ENCODE data around the gene P4HB. TPM values are rescaled to one million over a fixed set of nuclear protein-coding genes. Genes with fewer than 3 reads are reported as not detected.

P4HB gene
- total and polyA plus RNA-seq, 2 donors (not counting 1 experiment from before 2014, with no cell fraction given) = 109 to 1,034 TPM

DNA sequence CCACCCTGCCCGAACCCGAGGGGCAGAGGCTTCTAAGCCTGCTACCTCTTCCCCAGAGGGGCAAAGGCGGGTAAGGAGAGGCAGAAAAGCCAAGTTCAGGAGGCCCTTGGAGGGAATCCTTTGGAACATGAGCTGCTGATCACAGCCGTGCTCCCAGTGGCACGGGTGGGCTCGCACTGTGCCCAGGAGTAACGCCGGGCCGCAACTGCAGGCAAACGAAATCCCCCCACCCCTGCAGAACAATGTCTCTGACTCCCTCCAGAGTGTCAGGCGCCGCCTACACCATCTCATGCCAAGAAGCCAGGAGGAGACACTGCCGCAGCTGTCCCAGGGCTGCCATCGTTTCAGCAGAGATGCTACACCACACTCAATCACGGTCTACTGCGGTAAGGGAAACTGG lies 8.9 kb downstream of the P4HB start:
- Histone ChIP-seq H3K4me2 (ENCODE audit: extremely low read depth, insufficient read depth, low read length) (no peak overlapping the region), H3K4me1 (ENCODE audit: control insufficient read depth, extremely low read depth, insufficient read depth, low read length) (peaks cover 5% of the 10 kb centered on the region), H3K27me3 (ENCODE audit: control insufficient read depth, insufficient read depth, low read length) (no peaks in the 10 kb centered on the region), H4K20me1 (ENCODE audit: control insufficient read depth, extremely low read depth, insufficient read depth, low read length) (no peaks in the 10 kb centered on the region), H3K36me3 (ENCODE audit: control insufficient read depth, insufficient read depth, low read length) (peaks cover 42% of the 10 kb centered on the region), H3K27ac (ENCODE audit: insufficient read depth, low read length) (no peak overlapping the region), H3K9ac (ENCODE audit: insufficient read depth, low read length) (no peak overlapping the region), H3K9me3 (ENCODE audit: control insufficient read depth, insufficient read depth, low read depth, low read length) (no peaks in the 10 kb centered on the region), H3K4me3 (replicated peaks in 1 of 4; ENCODE audit: control extremely low read depth in 1 of 4, insufficient read depth in 1 of 4, low read depth in 3 of 4, low read length in 4 of 4) (no peak overlapping the region), H3K79me2 (ENCODE audit: control insufficient read depth, insufficient read depth, low read length) (peaks cover 42% of the 10 kb centered on the region), H2AFZ (ENCODE audit: low read length) (no peak overlapping the region)
- DNase-seq (ENCODE audit: low read depth in 2 of 2) = no peak
- no peak for TF ChIP-seq CTCF (conservative IDR thresholded peaks at IDR 0.05 in 1 of 2, IDR thresholded peaks at IDR 0.05 in 1 of 2; ENCODE audit: low read depth in 1 of 2, low read length in 2 of 2)
- no peak for TF ChIP-seq EZH2 (IDR thresholded peaks at IDR 0.05; ENCODE audit: low read length, missing control alignments)

DNA sequence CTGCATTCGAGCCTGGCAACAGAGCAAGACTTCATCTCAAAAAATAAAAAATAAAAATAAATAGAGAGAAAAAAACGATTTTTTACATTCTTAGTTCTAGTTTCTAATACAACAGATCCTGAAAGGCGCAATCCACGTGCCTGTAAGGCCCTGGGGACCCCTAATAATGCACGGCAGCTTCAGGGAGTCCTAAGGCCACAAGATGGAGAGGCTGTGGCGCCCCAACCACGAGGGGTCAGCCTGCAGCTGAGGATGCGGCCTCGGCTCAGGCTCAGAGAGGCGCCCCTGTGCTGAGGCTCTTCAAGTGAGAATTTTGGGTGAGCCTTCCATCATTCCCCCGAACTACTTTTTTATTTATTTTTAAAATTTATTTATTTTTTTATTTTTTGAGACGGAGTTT lies 10.9 kb downstream of the P4HB start:
- no peak for TF ChIP-seq EZH2 (IDR thresholded peaks at IDR 0.05; ENCODE audit: low read length, missing control alignments)
- no peak for TF ChIP-seq CTCF (conservative IDR thresholded peaks at IDR 0.05 in 1 of 2, IDR thresholded peaks at IDR 0.05 in 1 of 2; ENCODE audit: low read depth in 1 of 2, low read length in 2 of 2)

DNA sequence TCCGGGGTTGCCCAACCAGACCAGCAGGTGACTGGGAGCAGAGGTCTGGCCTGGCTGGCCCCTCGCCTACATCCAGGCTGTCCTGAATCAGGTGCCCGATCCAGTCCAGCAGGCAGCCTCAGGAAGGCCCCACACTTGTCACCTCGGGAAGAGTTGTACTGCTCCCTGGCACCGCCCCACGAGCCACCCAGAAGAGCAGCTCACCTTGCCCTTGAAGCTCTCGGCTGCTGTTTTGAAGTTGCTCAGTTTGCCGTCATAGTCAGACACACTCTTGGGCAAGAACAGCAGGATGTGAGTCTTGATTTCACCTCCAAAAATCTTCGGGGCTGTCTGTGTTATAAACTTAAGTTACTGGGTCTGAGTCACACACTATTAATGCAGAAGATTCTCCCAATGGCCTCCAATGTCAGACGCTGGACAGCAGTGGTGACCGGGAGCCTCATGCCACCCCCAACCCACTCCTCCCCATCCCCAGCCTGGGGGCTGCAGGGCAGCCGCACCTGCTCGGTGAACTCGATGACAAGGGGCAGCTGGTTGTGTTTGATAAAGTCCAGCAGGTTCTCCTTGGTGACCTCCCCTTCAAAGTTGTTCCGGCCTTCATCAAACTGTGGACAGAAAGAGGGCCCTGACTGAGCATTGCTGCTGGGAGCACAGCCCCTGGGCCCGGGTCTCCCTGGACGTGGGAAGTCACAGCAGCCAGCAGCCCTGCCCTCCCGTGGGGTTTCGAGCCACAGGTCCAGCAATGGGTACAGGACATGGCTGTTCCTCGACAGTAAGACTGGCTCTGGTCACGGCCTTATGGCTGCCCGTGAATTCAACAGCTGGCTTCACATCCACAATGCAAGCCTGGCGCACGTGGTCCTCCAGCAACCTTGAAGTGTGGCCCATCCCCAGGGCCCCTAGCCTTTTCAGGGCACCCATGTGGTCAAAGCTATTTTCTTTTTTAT lies 13.3 kb downstream of the P4HB start:
- Histone ChIP-seq H3K27me3 (ENCODE audit: control insufficient read depth, insufficient read depth, low read length) (no peaks in the 10 kb centered on the region), H3K9ac (ENCODE audit: insufficient read depth, low read length) (no peak overlapping the region), H3K9me3 (ENCODE audit: control insufficient read depth, insufficient read depth, low read depth, low read length) (no peaks in the 10 kb centered on the region), H3K79me2 (ENCODE audit: control insufficient read depth, insufficient read depth, low read length) (peaks cover 7% of the 10 kb centered on the region), H3K36me3 (ENCODE audit: control insufficient read depth, insufficient read depth, low read length) (peaks cover 57% of the 10 kb centered on the region), H3K4me2 (ENCODE audit: extremely low read depth, insufficient read depth, low read length) (no peak overlapping the region), H2AFZ (ENCODE audit: low read length) (no peak overlapping the region), H3K27ac (ENCODE audit: insufficient read depth, low read length) (no peak overlapping the region), H3K4me3 (replicated peaks in 1 of 4; ENCODE audit: control extremely low read depth in 1 of 4, insufficient read depth in 1 of 4, low read depth in 3 of 4, low read length in 4 of 4) (no peak overlapping the region), H4K20me1 (ENCODE audit: control insufficient read depth, extremely low read depth, insufficient read depth, low read length) (no peaks in the 10 kb centered on the region), H3K4me1 (ENCODE audit: control insufficient read depth, extremely low read depth, insufficient read depth, low read length) (no peaks in the 10 kb centered on the region)
- DNase-seq (ENCODE audit: low read depth in 2 of 2) = no peak
- TF ChIP-seq CTCF (conservative IDR thresholded peaks at IDR 0.05 in 1 of 2, IDR thresholded peaks at IDR 0.05 in 1 of 2; ENCODE audit: low read depth in 1 of 2, low read length in 2 of 2) (no peak), EZH2 (IDR thresholded peaks at IDR 0.05; ENCODE audit: low read length, missing control alignments) (no peak)

More for the DNA sequence above, 10.9 kb downstream of the P4HB start:
- H3K36me3 ChIP-seq (ENCODE audit: control insufficient read depth, insufficient read depth, low read length) = peaks cover 58% of the 10 kb centered on the region
- H3K4me3 ChIP-seq (replicated peaks in 1 of 4; ENCODE audit: control extremely low read depth in 1 of 4, insufficient read depth in 1 of 4, low read depth in 3 of 4, low read length in 4 of 4) = no peak overlapping the region
- H3K79me2 ChIP-seq (ENCODE audit: control insufficient read depth, insufficient read depth, low read length) = peaks cover 26% of the 10 kb centered on the region
- H3K27me3 ChIP-seq (ENCODE audit: control insufficient read depth, insufficient read depth, low read length) = no peaks in the 10 kb centered on the region
- H3K4me2 ChIP-seq (ENCODE audit: extremely low read depth, insufficient read depth, low read length) = no peak overlapping the region
- no peaks in the 10 kb centered on the region for H3K9me3 ChIP-seq (ENCODE audit: control insufficient read depth, insufficient read depth, low read depth, low read length)
- no peak overlapping the region for H3K27ac ChIP-seq (ENCODE audit: insufficient read depth, low read length)
- H2AFZ ChIP-seq (ENCODE audit: low read length) = no peak overlapping the region
- no peaks in the 10 kb centered on the region for H4K20me1 ChIP-seq (ENCODE audit: control insufficient read depth, extremely low read depth, insufficient read depth, low read length)
- no peak overlapping the region for H3K9ac ChIP-seq (ENCODE audit: insufficient read depth, low read length)
- H3K4me1 ChIP-seq (ENCODE audit: control insufficient read depth, extremely low read depth, insufficient read depth, low read length) = no peaks in the 10 kb centered on the region
- DNase-seq (ENCODE audit: low read depth in 2 of 2) = no peak
